CD4-positive, alpha-beta T cell treated with Interleukin-17A for 4 hours (primary cell): ENCODE measurements around the gene USP6NL.
"Not testable (repeated sequence)": the region's sequence is repeated elsewhere in the genome, so short reads cannot be mapped to it uniquely, and the experiment has no call there.

ENCODE experiments used
- DNase-seq: peaks from one replicate; pipeline ENCODE4 v3.0.0-alpha.2; 2020; ENCODE audit warnings: mixed read lengths

Gene USP6NL

DNA sequence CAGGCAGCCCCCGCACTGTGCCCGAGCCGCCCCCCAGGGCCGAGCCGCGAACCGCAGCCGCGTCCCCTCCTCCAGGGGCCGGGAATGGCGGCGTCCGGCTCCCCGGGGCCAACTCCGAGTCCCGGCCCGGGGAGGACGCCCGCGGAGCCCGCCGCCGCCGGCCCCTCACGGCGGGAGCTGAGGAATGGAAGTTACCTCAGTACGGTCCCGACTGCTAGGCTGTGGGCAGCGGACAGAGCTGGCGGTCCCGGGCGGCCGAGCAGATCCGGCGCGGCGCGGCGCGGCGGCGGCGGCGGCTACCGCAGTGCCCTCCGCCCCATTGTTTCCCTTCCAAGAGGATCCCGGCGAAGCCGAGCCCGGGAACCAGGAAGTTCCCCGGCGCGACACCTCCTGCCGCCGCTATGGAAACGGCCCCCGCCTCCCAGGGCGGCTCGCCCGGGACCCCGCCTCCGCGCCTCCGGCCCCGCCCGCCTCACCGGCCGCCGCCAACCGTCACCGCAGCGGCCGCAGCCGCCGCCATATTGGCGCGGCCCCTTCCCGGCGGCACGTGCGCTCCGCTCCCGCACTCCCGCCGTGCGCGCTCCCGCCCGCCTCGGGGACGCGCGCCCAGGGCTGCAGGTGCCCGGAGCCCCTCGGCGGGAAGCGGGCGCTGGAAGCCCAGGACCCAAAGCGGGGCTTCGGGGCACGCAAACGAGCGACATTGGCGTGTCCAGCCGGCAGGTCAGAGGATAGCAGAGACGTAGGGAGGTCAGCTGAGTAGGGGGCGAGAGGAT is at the start of gene USP6NL:
USP6NL (minus strand) TSS at position 403 of the 773 bp plus-strand sequence. CDS start 14,016 bp downstream, outside the sequence.
- DNase-seq = peak; percentile 78

DNA sequence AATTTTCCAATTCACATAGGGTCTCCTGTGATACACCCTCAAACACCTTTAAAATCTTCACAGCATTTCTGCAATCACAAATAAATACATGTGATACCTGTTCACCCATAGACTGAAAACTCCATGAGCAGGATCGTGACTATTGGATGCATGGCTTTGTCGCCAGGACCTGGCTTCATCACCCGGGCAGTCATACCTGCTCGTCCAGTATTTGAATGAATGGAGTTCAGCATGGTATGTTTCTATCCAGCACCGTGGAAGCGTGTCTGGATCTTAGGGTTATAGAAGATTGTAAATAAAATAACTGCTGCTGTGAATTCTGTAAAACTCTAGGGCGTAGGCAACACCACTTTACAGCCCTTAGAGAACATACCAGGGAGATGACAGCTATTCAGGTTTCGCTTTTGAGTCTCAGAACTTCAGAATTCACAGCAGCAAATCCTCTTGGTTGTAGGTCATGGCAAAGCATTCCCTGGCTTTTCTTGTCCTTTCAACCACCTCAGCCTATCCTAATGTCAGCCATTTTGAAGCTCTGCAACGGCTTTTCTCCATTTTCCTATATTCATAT is 47.4 kb upstream of the USP6NL start:
- DNase-seq = no peak

- DNase-seq = no peak
Observed at GRCh38 chr10:11655836-11656235, 44.4 kb upstream of the USP6NL start.

DNA sequence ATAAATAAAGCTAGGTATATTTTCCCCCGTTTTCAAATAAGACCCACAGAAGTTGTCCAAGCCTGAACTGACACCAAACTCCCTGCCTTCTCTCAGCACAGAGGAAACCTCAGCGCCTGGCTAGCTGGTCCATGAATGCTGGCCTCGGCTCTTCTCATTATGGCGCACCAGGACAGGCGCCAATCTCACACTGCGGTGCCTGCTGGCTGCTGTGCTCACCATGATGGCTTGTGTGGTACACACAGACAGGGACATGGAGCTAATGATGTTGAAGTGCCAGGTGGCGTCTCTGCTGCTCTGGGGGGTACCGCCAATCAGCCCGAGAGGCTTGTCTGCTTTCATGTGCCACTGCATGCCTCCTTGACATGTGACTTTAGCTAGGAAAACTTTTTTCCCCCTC is 43.2 kb upstream of the USP6NL start:
- no peak for DNase-seq

DNA sequence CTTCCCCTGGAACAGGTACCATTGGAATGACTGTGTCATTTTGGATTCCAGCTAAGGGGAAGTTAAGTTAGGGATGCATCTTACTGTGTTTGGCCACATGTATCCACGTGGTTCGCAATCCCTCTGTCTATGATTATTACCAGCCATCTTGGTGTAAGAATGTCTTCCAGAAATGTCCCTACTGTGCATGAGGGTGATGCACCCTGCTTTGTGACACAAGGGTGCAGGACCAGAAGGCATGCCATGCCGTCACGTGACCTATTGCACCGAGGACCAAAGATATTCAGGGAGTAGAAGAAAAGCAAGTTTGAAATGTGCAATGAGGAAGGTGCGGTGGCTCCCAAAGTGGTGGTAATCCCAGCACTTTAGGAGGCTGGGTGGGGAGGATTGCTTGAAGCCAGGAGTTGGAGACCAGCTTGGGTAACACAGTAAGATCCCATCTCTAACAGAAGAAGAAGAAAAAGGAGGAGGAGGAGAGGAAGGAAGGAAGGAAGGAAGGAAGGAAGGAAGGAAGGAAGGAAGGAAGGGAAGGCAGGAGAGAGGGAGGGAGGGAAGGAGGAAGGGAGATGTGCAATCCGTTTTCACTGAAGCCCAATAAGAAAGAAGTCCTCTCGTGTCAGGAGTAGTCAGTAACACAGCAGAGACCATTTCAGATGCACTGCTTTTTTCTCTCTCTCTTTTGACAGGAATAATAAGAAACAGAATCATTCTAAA is 42.5 kb upstream of the USP6NL start:
- no peak for DNase-seq

- no peak for DNase-seq
Observed at GRCh38 chr10:11647676-11648075, 36.2 kb upstream of the USP6NL start.

DNA sequence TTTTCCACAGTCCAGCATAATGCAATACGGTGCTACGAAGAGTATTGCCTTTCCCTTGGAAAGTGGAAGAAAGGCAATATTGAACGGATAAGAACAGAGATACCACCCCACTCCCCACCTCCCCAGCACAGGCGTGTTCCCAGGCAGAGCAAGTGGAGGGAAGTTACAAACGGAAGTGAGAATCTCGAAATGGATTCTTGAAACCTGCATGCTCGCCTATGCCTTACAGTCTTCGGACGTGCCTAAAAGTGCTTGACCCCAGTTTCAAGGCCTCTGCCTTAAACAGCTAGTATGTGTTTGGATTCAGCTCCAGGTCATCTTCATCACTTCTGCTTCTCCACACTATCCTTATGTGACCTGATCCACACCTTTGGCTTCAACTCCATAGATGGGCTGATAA is 35.0 kb upstream of the USP6NL start:
- DNase-seq = no peak

GRCh38 chr10:11643039-11643438 is 31.6 kb upstream of the USP6NL start:
- DNase-seq = no peak

GRCh38 chr10:11642566-11642965 is 31.1 kb upstream of the USP6NL start:
- DNase-seq = no peak

DNA sequence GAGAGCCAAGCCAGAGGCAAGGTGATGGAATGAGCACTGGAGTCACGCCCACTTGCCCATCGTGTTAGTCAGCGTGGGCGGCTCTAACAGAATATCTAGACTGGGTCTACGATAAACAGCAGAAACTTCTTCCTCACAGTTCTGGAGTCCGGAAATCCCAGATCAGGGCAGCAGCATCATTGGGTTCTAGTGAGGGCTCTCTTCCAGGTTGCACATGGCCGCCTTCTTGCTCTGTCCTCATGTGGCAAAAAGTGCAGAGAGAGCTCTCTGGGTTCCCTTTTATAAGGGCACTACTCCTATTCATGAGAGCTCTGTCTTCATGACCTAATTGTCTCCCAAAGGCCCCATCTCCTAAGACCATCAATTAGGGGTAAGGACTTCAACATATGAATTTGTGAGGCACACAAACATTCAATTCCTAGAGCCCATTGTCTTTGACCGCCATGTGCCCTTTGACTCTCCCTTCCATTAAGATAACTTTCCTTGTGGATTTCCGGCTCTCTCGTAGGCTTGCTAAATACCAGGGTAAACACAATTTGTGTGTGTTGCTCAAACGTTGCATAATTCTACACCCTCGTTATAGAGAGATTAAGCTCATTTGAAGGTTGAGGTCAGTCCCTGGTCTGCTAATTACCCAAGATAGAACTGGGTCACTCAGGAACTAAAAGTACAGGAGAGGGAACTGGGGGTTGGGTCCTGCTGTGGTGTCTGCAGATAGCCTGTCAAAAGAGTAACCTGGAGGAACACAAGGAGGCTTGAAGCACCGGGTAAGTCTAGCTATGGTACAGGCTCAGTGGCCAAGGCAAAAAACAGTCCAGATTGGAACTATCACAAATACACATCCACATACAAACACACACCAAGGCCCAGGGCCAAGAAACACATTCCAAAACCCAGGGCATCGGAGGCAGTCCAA is 28.7 kb upstream of the USP6NL start:
- no peak for DNase-seq

GRCh38 chr10:11639362-11639761 is 27.9 kb upstream of the USP6NL start:
- no peak for DNase-seq

- DNase-seq = no peak
Observed at GRCh38 chr10:11638055-11638698, 26.7 kb upstream of the USP6NL start.

GRCh38 chr10:11636697-11637303 is 25.4 kb upstream of the USP6NL start:
- DNase-seq = no peak

DNA sequence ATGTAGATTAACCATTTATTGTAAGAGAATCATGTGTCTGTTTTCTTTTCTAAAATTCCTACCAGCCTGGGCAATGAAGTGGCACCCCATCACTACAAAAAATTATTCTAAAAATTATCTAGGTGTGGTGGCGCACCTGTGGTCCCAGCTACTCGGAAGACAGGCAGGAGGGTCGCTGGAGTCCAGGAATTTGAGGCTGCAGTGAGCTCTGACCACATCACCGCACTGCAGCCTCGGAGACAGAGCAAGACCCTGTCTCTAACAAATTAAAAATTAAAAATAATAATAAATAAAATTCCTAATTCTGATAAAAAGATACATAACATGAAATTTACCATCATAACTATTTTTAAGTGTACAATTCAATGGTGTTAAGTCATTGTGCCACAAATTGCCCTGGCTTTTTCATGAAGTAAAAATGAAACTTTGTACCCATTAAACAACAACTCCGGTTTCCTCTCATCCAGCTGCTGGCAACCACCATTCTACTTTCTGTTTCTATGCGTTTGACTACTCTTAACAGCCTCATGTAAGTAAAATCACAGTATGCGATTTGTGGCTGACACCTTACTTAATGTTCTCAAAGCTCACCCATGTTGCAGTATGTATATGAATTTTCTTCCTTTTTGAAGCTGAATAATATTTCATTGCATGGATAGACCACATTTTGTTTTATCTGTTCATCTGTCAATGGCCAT is 20.6 kb upstream of the USP6NL start:
- peak; percentile 21 for DNase-seq

- DNase-seq = no peak
Observed at GRCh38 chr10:11631291-11631690, 19.8 kb upstream of the USP6NL start.

- no peak for DNase-seq
Observed at GRCh38 chr10:11629731-11630130, 18.3 kb upstream of the USP6NL start.

- not testable (repeated sequence) for DNase-seq
Observed at GRCh38 chr10:11627941-11628340, 16.5 kb upstream of the USP6NL start.

DNA sequence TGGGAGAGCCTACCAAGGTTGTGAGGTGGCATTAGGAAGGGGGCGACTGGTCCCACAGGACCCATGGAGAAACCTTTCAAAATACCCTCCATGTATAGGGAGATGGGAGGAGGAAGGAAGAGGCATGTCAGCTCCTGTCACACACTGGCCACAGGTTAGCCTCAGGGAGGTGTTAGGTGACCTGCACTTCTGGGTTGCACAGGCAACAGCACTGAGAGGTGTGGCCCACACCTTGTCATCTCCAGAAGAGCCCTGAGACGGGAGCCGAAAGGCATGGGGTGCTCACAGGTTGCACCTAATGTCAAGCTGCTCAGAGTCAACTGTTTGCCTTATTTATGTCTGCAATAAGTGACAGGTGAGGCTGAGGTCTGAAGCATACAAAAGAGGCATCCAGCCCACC is 14.6 kb upstream of the USP6NL start:
- no peak for DNase-seq

GRCh38 chr10:11625019-11625735 is 13.7 kb upstream of the USP6NL start:
- DNase-seq = no peak

DNA sequence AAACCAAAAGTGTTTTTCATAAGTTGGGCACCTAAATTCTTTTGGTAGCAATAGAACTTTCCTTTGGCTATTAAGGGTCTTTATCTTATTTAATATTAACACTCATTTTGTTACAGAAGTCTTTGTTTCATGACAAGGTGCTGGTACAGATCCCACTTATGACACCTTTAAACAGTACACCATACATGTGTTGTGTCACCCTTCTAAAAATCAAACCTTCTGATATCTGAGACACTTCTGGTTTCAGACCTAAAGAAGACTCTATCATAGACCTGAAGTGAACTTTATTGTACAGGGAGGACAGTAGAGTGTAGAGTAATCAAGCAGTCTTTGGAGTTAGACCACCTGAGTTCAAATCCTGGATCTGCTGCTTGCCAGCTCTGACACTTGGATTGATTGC is 5.8 kb upstream of the USP6NL start:
- no peak for DNase-seq

GRCh38 chr10:11616021-11616420 is 4.6 kb upstream of the USP6NL start:
- DNase-seq = no peak
